ENCODE results near the gene POMP. TPM values are rescaled to one million over a fixed set of nuclear protein-coding genes. Genes with fewer than 3 reads are reported as not detected.

POMP gene
- total RNA-seq, 2 donors from 2014 or later, result 10.6 to 39.9 TPM

- intact Hi-C loops (cut with DNase I), result no loop called here
- no peaks in the 10 kb centered on the region for H3K9me3 ChIP-seq
- no peaks in the 10 kb centered on the region for H3K27me3 ChIP-seq
- DNase-seq (no peak), ATAC-seq (no peak)
- 35 to 36% methylated on average over 12 of the region's 12 CpGs for WGBS, 2 donors
- peak overlapping the region; percentile 73 to 97 for H3K4me3 ChIP-seq
- peaks cover 0 to 2% of the 10 kb centered on the region in 2 donors for H3K36me3 ChIP-seq (replicated peaks in 1 of 2; ENCODE audit: insufficient read depth in 1 of 2, low read depth in 2 of 2)
- H3K27ac ChIP-seq, result peak overlapping the region; percentile 55 to 86 (median 77)
- TF ChIP-seq CTCF (IDR thresholded peaks at IDR 0.05), result no peak
- peaks cover 26% of the 10 kb centered on the region for H3K4me1 ChIP-seq
These were observed 969 bp upstream of the POMP start for GRCh38 chr13:28657784-28658538.

GRCh38 chr13:28658539-28658795 is 463 bp upstream of the POMP start:
- WGBS, 2 donors, result 1% methylated on average over 8 of the region's 8 CpGs
- peaks cover 26% of the 10 kb centered on the region for H3K4me1 ChIP-seq
- intact Hi-C loops (cut with DNase I), result no loop called here

GRCh38 chr13:28659621-28659970 is 666 bp downstream of the POMP start:
- intact Hi-C loops (cut with DNase I), result no loop called here
- WGBS, 2 donors, result 3 to 8% methylated on average over 4 of the region's 4 CpGs
- H3K4me1 ChIP-seq, result peaks cover 26% of the 10 kb centered on the region
- H3K36me3 ChIP-seq (replicated peaks in 1 of 2; ENCODE audit: insufficient read depth in 1 of 2, low read depth in 2 of 2), result peaks cover 0 to 7% of the 10 kb centered on the region in 2 donors
- ATAC-seq (no peak), DNase-seq (no peak)
- no peaks in the 10 kb centered on the region for H3K9me3 ChIP-seq
- TF ChIP-seq POLR2A (IDR thresholded peaks at IDR 0.05), result no peak
- TF ChIP-seq CTCF (IDR thresholded peaks at IDR 0.05), result no peak
- H3K27ac ChIP-seq, result peak overlapping the region in 3 of 4 donors; percentile 74 to 86 (median 80)
- no peaks in the 10 kb centered on the region for H3K27me3 ChIP-seq
- peak overlapping the region; percentile 73 to 97 for H3K4me3 ChIP-seq

More at GRCh38 chr13:28658539-28658795, 463 bp upstream of the POMP start:
- DNase-seq (no peak), ATAC-seq (peak; percentile 22)
- Histone ChIP-seq H3K36me3 (replicated peaks in 1 of 2; ENCODE audit: insufficient read depth in 1 of 2, low read depth in 2 of 2) (peaks cover 0 to 2% of the 10 kb centered on the region in 2 donors), H3K27ac (peak overlapping the region; percentile 55 to 86 (median 77)), H3K27me3 (no peaks in the 10 kb centered on the region), H3K4me3 (peak overlapping the region; percentile 73 to 97), H3K9me3 (no peaks in the 10 kb centered on the region)
- TF ChIP-seq POLR2A (IDR thresholded peaks at IDR 0.05), result no peak
- TF ChIP-seq CTCF (IDR thresholded peaks at IDR 0.05), result no peak

- Histone ChIP-seq H3K4me1 (no peaks in the 10 kb centered on the region), H3K9me3 (no peaks in the 10 kb centered on the region), H3K27ac (no peak overlapping the region), H3K4me3 (no peak overlapping the region), H3K27me3 (no peaks in the 10 kb centered on the region), H3K36me3 (replicated peaks in 1 of 2; ENCODE audit: insufficient read depth in 1 of 2, low read depth in 2 of 2) (peaks cover 0 to 48% of the 10 kb centered on the region in 2 donors)
- no peak for ATAC-seq
- 90 to 91% methylated on average over 9 of the region's 9 CpGs for WGBS, 2 donors
- no peak for TF ChIP-seq POLR2A (IDR thresholded peaks at IDR 0.05)
- TF ChIP-seq CTCF (IDR thresholded peaks at IDR 0.05), result no peak
- no peak for DNase-seq
- intact Hi-C loops (cut with DNase I), result no loop called here
These were observed 8.1 kb downstream of the POMP start for GRCh38 chr13:28666897-28667488.

All from body of pancreas (tissue), 4 donors.